Measurements from ENCODE around the gene PCSK1.
"Not testable (repeated sequence)": the region's sequence is repeated elsewhere in the genome, so short reads cannot be mapped to it uniquely, and the experiment has no call there.

DNA sequence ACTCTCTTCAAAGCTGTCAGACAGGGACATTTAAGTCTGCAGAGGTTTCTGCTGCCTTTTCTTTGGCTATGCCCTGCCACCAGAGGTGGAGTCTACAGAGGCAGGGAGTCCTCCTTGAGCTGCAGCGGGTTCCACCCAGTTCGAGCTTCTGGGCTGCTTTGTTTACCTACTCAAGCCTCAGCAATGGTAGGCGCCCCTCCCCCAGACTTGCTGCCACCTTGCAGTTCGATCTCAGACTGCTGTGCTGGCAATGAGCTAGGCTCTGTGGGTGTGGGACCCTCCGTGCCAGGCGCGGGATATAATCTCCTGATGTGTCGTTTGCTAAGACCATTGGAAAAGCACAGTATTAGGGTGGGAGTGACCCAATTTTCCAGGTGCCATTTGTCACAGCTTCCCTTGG is 65.7 kb downstream of the PCSK1 start:
- TF ChIP-seq, protein P1, sequence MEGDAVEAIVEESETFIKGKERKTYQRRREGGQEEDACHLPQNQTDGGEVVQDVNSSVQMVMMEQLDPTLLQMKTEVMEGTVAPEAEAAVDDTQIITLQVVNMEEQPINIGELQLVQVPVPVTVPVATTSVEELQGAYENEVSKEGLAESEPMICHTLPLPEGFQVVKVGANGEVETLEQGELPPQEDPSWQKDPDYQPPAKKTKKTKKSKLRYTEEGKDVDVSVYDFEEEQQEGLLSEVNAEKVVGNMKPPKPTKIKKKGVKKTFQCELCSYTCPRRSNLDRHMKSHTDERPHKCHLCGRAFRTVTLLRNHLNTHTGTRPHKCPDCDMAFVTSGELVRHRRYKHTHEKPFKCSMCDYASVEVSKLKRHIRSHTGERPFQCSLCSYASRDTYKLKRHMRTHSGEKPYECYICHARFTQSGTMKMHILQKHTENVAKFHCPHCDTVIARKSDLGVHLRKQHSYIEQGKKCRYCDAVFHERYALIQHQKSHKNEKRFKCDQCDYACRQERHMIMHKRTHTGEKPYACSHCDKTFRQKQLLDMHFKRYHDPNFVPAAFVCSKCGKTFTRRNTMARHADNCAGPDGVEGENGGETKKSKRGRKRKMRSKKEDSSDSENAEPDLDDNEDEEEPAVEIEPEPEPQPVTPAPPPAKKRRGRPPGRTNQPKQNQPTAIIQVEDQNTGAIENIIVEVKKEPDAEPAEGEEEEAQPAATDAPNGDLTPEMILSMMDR (IDR thresholded peaks at IDR 0.05) = not testable (repeated sequence)
- not testable (repeated sequence) for TF ChIP-seq POLR2AphosphoS5 (IDR thresholded peaks at IDR 0.05; ENCODE audit: low read depth, low read length); SIN3A (IDR thresholded peaks at IDR 0.05; ENCODE audit: borderline replicate concordance, insufficient read depth, low read depth, low read length); TCF7L2 (IDR thresholded peaks at IDR 0.05; ENCODE audit: low read depth, low read length)
- TF ChIP-seq, protein P2, sequence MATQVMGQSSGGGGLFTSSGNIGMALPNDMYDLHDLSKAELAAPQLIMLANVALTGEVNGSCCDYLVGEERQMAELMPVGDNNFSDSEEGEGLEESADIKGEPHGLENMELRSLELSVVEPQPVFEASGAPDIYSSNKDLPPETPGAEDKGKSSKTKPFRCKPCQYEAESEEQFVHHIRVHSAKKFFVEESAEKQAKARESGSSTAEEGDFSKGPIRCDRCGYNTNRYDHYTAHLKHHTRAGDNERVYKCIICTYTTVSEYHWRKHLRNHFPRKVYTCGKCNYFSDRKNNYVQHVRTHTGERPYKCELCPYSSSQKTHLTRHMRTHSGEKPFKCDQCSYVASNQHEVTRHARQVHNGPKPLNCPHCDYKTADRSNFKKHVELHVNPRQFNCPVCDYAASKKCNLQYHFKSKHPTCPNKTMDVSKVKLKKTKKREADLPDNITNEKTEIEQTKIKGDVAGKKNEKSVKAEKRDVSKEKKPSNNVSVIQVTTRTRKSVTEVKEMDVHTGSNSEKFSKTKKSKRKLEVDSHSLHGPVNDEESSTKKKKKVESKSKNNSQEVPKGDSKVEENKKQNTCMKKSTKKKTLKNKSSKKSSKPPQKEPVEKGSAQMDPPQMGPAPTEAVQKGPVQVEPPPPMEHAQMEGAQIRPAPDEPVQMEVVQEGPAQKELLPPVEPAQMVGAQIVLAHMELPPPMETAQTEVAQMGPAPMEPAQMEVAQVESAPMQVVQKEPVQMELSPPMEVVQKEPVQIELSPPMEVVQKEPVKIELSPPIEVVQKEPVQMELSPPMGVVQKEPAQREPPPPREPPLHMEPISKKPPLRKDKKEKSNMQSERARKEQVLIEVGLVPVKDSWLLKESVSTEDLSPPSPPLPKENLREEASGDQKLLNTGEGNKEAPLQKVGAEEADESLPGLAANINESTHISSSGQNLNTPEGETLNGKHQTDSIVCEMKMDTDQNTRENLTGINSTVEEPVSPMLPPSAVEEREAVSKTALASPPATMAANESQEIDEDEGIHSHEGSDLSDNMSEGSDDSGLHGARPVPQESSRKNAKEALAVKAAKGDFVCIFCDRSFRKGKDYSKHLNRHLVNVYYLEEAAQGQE (IDR thresholded peaks at IDR 0.05; ENCODE audit: insufficient read depth in 1 of 2, low read depth in 2 of 2, low read length in 1 of 2) = not testable (repeated sequence)

Data from Panc1 (cell line).